PC-3 (cell line): ENCODE measurements around the gene IRAK1. TPM values are rescaled to one million over a fixed set of nuclear protein-coding genes. Genes with fewer than 3 reads are reported as not detected.

Experiments
- ATAC-seq: fragments of 200-7000 bp; cut with Tn5 transposase; 2 replicates; pipeline ENCODE4 v1.9.1; 2020; ENCODE audit warnings: mild to moderate bottlenecking, moderate library complexity
- BruUV-seq: library from RNA; stranded (reverse); fragments of 400-500 nt; replicated peaks from 2 replicates; lab custom pipeline; 2021; lab: Mats Ljungman, UMichigan
- CTCF ChIA-PET: fragments of 300-600 bp; sonication (Branson Sonifier 250); formaldehyde crosslinking; loops from one replicate; lab custom pipeline; 2022; ENCODE audit warnings: antibody characterized with exemption; lab: Charles Lee
- POLR2A ChIA-PET: fragments of 300-600 bp; sonication (Branson Sonifier 250); formaldehyde crosslinking; loops from one replicate; lab custom pipeline; 2022; ENCODE audit warnings: antibody characterized with exemption; ENCODE audit not compliant: unreplicated experiment; lab: Charles Lee
- DNase-seq: peaks from one replicate; pipeline ENCODE4 v3.0.0-alpha.2; 2015
- H2AFZ ChIP-seq: fragments of 300-600 bp; sonication (generic); 2 replicates; pipeline ENCODE4 v1.6.0; 2016; ENCODE audit warnings: antibody characterized with exemption, low read length
- H3F3A ChIP-seq: fragments of 300-600 bp; sonication (generic); one replicate; pipeline ENCODE4 v1.6.0; 2017; ENCODE audit warnings: antibody characterized with exemption, low read length, control low read depth, mild to moderate bottlenecking; ENCODE audit not compliant: unreplicated experiment
- H3K27ac ChIP-seq: fragments of 300-600 bp; sonication (generic); 2 replicates; pipeline ENCODE4 v1.5.1; 2016; ENCODE audit warnings: mild to moderate bottlenecking, low read length
- H3K27me3 ChIP-seq: fragments of 300-600 bp; sonication (generic); 2 replicates; pipeline ENCODE4 v1.6.1; 2016; ENCODE audit warnings: low read length, mixed read lengths
- H3K36me3 ChIP-seq: fragments of 300-600 bp; sonication (generic); 2 replicates; pipeline ENCODE4 v1.6.1; 2016; ENCODE audit warnings: low read depth, mixed run types, low read length, mixed read lengths
- H3K4me1 ChIP-seq: fragments of 300-600 bp; sonication (generic); 2 replicates; pipeline ENCODE4 v1.5.1; 2016; ENCODE audit warnings: low read length; ENCODE audit not compliant: insufficient read depth
- H3K4me2 ChIP-seq: fragments of 300-600 bp; sonication (generic); 2 replicates; pipeline ENCODE4 v1.6.0; 2016; ENCODE audit warnings: low read length
- H3K4me3 ChIP-seq: fragments of 300-600 bp; sonication (generic); 2 replicates; pipeline ENCODE4 v1.5.1; 2016; ENCODE audit warnings: mild to moderate bottlenecking, low read length, mixed read lengths
- H3K79me2 ChIP-seq: fragments of 300-600 bp; sonication (generic); 2 replicates; pipeline ENCODE4 v1.6.1; 2017; ENCODE audit warnings: low read length, mixed read lengths
- H3K9ac ChIP-seq: fragments of 300-600 bp; sonication (generic); 2 replicates; pipeline ENCODE4 v1.6.0; 2016; ENCODE audit warnings: mild to moderate bottlenecking, low read length
- H3K9me2 ChIP-seq: fragments of 300-600 bp; sonication (generic); replicated peaks from 2 replicates; pipeline ENCODE4 v1.6.1; 2016; ENCODE audit warnings: mixed run types, low read length, mixed read lengths
- H3K9me3 ChIP-seq: fragments of 300-600 bp; sonication (generic); 2 replicates; pipeline ENCODE4 v1.6.1; 2016; ENCODE audit warnings: low read length, mixed read lengths
- H4K20me1 ChIP-seq: fragments of 300-600 bp; sonication (generic); 2 replicates; pipeline ENCODE4 v1.6.1; 2016; ENCODE audit warnings: low read length, mixed read lengths
- CTCF ChIP-seq: fragments of 300-600 bp; sonication (generic); conservative IDR thresholded peaks from 2 replicates; pipeline ENCODE4 v1.5.1; 2017; ENCODE audit warnings: antibody characterized with exemption, low read depth, mild to moderate bottlenecking, low read length
- EZH2 ChIP-seq: fragments of 300-600 bp; sonication (generic); IDR thresholded peaks from one replicate; pipeline ENCODE4 v1.6.1; 2017; ENCODE audit warnings: antibody characterized with exemption, mild to moderate bottlenecking, low read length; ENCODE audit not compliant: unreplicated experiment
- EZH2phosphoT487 ChIP-seq: fragments of 300-600 bp; sonication (generic); IDR thresholded peaks from 2 replicates; pipeline ENCODE4 v1.6.1; 2018; ENCODE audit warnings: mild to moderate bottlenecking, antibody characterized with exemption, low read length, borderline replicate concordance
- intact Hi-C: fragments of 100-400 bp; cut with micrococcal nuclease; formaldehyde crosslinking; loops from 2 replicates; pipeline ENCODE4 v1.9.0; 2023
- total RNA-seq: library from RNA; depleted of rRNA; stranded (reverse); fragments of >200 nt; gene quantifications from 2 replicates; pipeline ENCODE4 v1.2.3, GENCODE V29; 2014

IRAK1 gene
- total RNA-seq, 1 experiment from 2014 or later: 366 TPM

GRCh38 chrX:153966283-153966688 lies 53.4 kb downstream of the IRAK1 start:
- Histone ChIP-seq H3K79me2 (peaks cover 82% of the 10 kb centered on the region), H2AFZ (no peak overlapping the region), H3K9me2 (no peaks in the 10 kb centered on the region), H3K9me3 (no peaks in the 10 kb centered on the region), H4K20me1 (peaks cover 38% of the 10 kb centered on the region), H3F3A (no peaks in the 10 kb centered on the region), H3K4me3 (no peak overlapping the region), H3K27me3 (no peaks in the 10 kb centered on the region), H3K27ac (no peak overlapping the region), H3K4me1 (peaks cover 17% of the 10 kb centered on the region), H3K9ac (no peak overlapping the region), H3K36me3 (peaks cover 15% of the 10 kb centered on the region; the same call in 1 of the 2 replicates), H3K4me2 (no peak overlapping the region)
- DNase-seq (no peak), ATAC-seq (no peak)
- TF ChIP-seq EZH2: no peak
- TF ChIP-seq CTCF: no peak
- no peak for TF ChIP-seq EZH2phosphoT487
- no TSS peak for BruUV-seq
- intact Hi-C loops: no loop called here
- POLR2A ChIA-PET: no interaction called here
- CTCF ChIA-PET: interaction anchor here (1.6 kb wide), 1 partner anchor 38 kb away, joined by 5 read pairs; no protein-coding TSS in a partner anchor

GRCh38 chrX:153965406-153965805 lies 54.3 kb downstream of the IRAK1 start:
- no peaks in the 10 kb centered on the region for H3K27me3 ChIP-seq
- TF ChIP-seq EZH2 (no peak), CTCF (no peak), EZH2phosphoT487 (no peak)
- CTCF ChIA-PET: interaction anchor here (0.6 kb wide), 1 partner anchor 44 kb away, joined by 5 read pairs; no protein-coding TSS in a partner anchor
- no peaks in the 10 kb centered on the region for H3K9me2 ChIP-seq
- no peak overlapping the region for H3K4me2 ChIP-seq
- no peak for ATAC-seq
- POLR2A ChIA-PET: no interaction called here
- H3K4me3 ChIP-seq: no peak overlapping the region
- peaks cover 18% of the 10 kb centered on the region; the same call in 1 of the 2 replicates for H3K36me3 ChIP-seq
- H3F3A ChIP-seq: no peaks in the 10 kb centered on the region
- H3K9me3 ChIP-seq: no peaks in the 10 kb centered on the region
- DNase-seq: no peak
- no peak overlapping the region for H2AFZ ChIP-seq
- peaks cover 75% of the 10 kb centered on the region for H3K79me2 ChIP-seq
- no peak overlapping the region for H3K9ac ChIP-seq
- no TSS peak for BruUV-seq
- no peak overlapping the region for H3K27ac ChIP-seq
- peaks cover 38% of the 10 kb centered on the region for H4K20me1 ChIP-seq
- peaks cover 17% of the 10 kb centered on the region for H3K4me1 ChIP-seq
- intact Hi-C loops: no loop called here

- CTCF ChIA-PET: no interaction called here
- H3K4me3 ChIP-seq: no peak overlapping the region
- DNase-seq (no peak), ATAC-seq (no peak)
- peaks cover 63% of the 10 kb centered on the region for H3K79me2 ChIP-seq
- H2AFZ ChIP-seq: no peak overlapping the region
- H3K27ac ChIP-seq: no peak overlapping the region
- H3K36me3 ChIP-seq: peaks cover 29% of the 10 kb centered on the region
- POLR2A ChIA-PET: no interaction called here
- H3K9me2 ChIP-seq: no peaks in the 10 kb centered on the region
- H3K4me2 ChIP-seq: no peak overlapping the region
- TF ChIP-seq EZH2: no peak
- H3K27me3 ChIP-seq: no peaks in the 10 kb centered on the region
- BruUV-seq: no TSS peak
- H3F3A ChIP-seq: no peaks in the 10 kb centered on the region
- H3K4me1 ChIP-seq: peaks cover 17% of the 10 kb centered on the region
- H3K9ac ChIP-seq: no peak overlapping the region
- intact Hi-C loops: no loop called here
- H4K20me1 ChIP-seq: peaks cover 30% of the 10 kb centered on the region
- H3K9me3 ChIP-seq: no peaks in the 10 kb centered on the region
Measured at GRCh38 chrX:153964105-153964504, 55.6 kb downstream of the IRAK1 start.
